Esophagus muscularis mucosa (tissue), 4 donors: ENCODE data around the gene UNG.

Experiments
- CTCF ChIP-seq, 3 experiments: fragments of 200-600 bp in 2 of 3; fragments of 450-650 bp in 1 of 3; sonication (generic) in 2 of 3; IDR thresholded peaks; one replicate each; pipeline ENCODE4 v1.5.1; 2017 to 2019; ENCODE audit warnings: antibody characterized with exemption in 3 of 3, mild to moderate bottlenecking in 2 of 3, moderate library complexity in 1 of 3
- EP300 ChIP-seq: sonication (generic); formaldehyde crosslinking; IDR thresholded peaks from one replicate; pipeline ENCODE4 v1.6.1; 2017; ENCODE audit warnings: antibody characterized with exemption
- POLR2A ChIP-seq: fragments of 450-650 bp; IDR thresholded peaks from one replicate; pipeline ENCODE4 v1.6.1; 2017; ENCODE audit warnings: antibody characterized with exemption, moderate library complexity, mild to moderate bottlenecking, low read depth
- POLR2AphosphoS5 ChIP-seq, 2 donors: sonication (generic); formaldehyde crosslinking; IDR thresholded peaks; one replicate each; pipeline ENCODE4 v1.6.1; 2017; ENCODE audit warnings: antibody characterized with exemption in 2 of 2

GRCh38 chr12:109109746-109110350 is 12.5 kb downstream of the UNG start:
- TF ChIP-seq POLR2A (no peak), EP300 (no peak), CTCF (IDR thresholded peaks at IDR 0.05) (no peak), POLR2AphosphoS5 (IDR thresholded peaks at IDR 0.05) (no peak)
